Right lobe of liver (tissue), 6 donors: ENCODE measurements around the gene MAP7. TPM values are rescaled to one million over a fixed set of nuclear protein-coding genes. Genes with fewer than 3 reads are reported as not detected.

ENCODE experiments used
- ATAC-seq, 4 donors: fragments of 200-7000 bp; cut with Tn5 transposase; one replicate each; pipeline ENCODE4 v1.9.1; 2020; ENCODE audit warnings: mild to moderate bottlenecking in 4 of 4, moderate library complexity in 4 of 4
- DNase-seq, 3 donors: peaks; one replicate each; pipeline ENCODE4 v3.0.0-alpha.2; 2020
- H3K27ac ChIP-seq, 3 donors: fragments of 200-600 bp; one replicate each; pipeline ENCODE4 v1.8.0; 2022
- H3K27me3 ChIP-seq, 2 donors: fragments of 200-600 bp; one replicate each; pipeline ENCODE4 v1.8.0; 2022
- H3K36me3 ChIP-seq, 4 donors: fragments of 200-600 bp; sonication (generic) in 1 of 4; one replicate each; pipeline versions ENCODE4 v1.5.1 to v1.8.0; 2017 to 2022; ENCODE audit warnings: control low read depth in 1 of 4
- H3K4me1 ChIP-seq, 4 donors: fragments of 200-600 bp; sonication (generic) in 1 of 4; one replicate each; pipeline versions ENCODE4 v1.5.1 to v1.8.0; 2017 to 2022; ENCODE audit warnings: control low read depth in 1 of 4
- H3K4me3 ChIP-seq, 3 donors: fragments of 200-600 bp; one replicate each; pipeline ENCODE4 v1.8.0; 2022
- H3K9me3 ChIP-seq, 4 donors: fragments of 200-600 bp; sonication (generic) in 1 of 4; one replicate each; pipeline versions ENCODE4 v1.5.1 to v1.8.0; 2017 to 2022; ENCODE audit warnings: control low read depth in 1 of 4
- POLR2A ChIP-seq: fragments of 450-650 bp; IDR thresholded peaks from one replicate; pipeline ENCODE4 v1.6.1; 2017; ENCODE audit warnings: antibody characterized with exemption, mild to moderate bottlenecking
- WGBS: methylation state at CpG from one replicate; pipeline ENCODE4 v1.1.6; 2018; ENCODE audit warnings: low coverage, low lambda C conversion rate; ENCODE audit not compliant: insufficient coverage; ENCODE audit errors: missing lambda C conversion rate; 5-methylcytosine and 5-hydroxymethylcytosine counted together
- intact Hi-C, 2 donors: fragments of 100-400 bp; cut with DNase I; formaldehyde crosslinking; loops; one replicate each; pipeline versions ENCODE4 v1.11.2 to v1.14.1; 2022
- total RNA-seq, 6 experiments: library from RNA; depleted of rRNA in 2 of 6; stranded (reverse); fragments of >200 nt in 2 of 6; fragmentation: NEBNext Ultra II Directional in 3 of 6; extraction: Animal tissue kit (Norgen Biotek cat#: 25700) in 3 of 6; gene quantifications; one replicate each; pipeline versions ENCODE4 v1.1.0 to v1.2.4, GENCODE V29; 2016 to 2023
- TF ChIP-seq, protein P1 (sequence below), 4 donors: fragments of 200-600 bp in 3 of 4; fragments of 450-650 bp in 1 of 4; IDR thresholded peaks; one replicate each; pipeline versions ENCODE4 v1.5.1 to v1.8.0; 2016 to 2022; ENCODE audit warnings: antibody characterized with exemption in 4 of 4, mild to moderate bottlenecking in 2 of 4
- donor health status: DM: no; HTN: yes; CAD: no.
- donor health status: DM: no; HTN: no; CAD: no.
- donor health status: DM: no; HTN: no; CAD: no.
- donor health status: DM: no; HTN: yes; CAD: no.
- donor health status: DM: no; HTN: yes; CAD: no.

The MAP7 gene
- total RNA-seq, 6 experiments from 2014 or later = 14.8 to 20.9 (median 17.9) TPM

DNA sequence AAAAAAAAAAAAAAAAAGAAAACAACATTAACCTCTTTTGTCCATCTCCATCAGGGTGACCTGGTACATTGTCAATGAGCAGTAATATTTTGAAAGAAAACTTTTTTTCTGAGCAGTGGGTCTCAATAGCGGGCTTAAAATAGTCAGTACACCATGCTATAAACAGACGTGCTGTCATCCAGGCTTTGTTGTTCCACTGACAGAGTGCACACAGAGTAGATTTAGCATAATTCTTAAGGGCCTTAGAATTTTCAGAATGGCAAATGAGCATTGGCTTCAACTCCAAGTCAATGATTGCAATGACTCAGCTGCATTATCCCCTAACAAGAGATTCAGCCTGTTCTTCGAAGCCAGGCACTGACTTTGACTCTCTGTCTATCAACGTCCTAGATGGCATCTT, 35.6 kb downstream of the MAP7 start:
- H3K27ac ChIP-seq = no peak overlapping the region
- no peaks in the 10 kb centered on the region for H3K9me3 ChIP-seq
- H3K27me3 ChIP-seq = no peaks in the 10 kb centered on the region
- no peak for DNase-seq
- H3K4me3 ChIP-seq = no peak overlapping the region
- WGBS = 88% methylated on average over 3 of the region's 4 CpGs
- H3K4me1 ChIP-seq = peaks cover 0 to 36% (median 13%) of the 10 kb centered on the region in 4 donors
- ATAC-seq = no peak
- no peak for TF ChIP-seq POLR2A
- TF ChIP-seq, protein P1, sequence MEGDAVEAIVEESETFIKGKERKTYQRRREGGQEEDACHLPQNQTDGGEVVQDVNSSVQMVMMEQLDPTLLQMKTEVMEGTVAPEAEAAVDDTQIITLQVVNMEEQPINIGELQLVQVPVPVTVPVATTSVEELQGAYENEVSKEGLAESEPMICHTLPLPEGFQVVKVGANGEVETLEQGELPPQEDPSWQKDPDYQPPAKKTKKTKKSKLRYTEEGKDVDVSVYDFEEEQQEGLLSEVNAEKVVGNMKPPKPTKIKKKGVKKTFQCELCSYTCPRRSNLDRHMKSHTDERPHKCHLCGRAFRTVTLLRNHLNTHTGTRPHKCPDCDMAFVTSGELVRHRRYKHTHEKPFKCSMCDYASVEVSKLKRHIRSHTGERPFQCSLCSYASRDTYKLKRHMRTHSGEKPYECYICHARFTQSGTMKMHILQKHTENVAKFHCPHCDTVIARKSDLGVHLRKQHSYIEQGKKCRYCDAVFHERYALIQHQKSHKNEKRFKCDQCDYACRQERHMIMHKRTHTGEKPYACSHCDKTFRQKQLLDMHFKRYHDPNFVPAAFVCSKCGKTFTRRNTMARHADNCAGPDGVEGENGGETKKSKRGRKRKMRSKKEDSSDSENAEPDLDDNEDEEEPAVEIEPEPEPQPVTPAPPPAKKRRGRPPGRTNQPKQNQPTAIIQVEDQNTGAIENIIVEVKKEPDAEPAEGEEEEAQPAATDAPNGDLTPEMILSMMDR (IDR thresholded peaks at IDR 0.05) = no peak
- intact Hi-C loops = no loop called here
- no peaks in the 10 kb centered on the region for H3K36me3 ChIP-seq

DNA sequence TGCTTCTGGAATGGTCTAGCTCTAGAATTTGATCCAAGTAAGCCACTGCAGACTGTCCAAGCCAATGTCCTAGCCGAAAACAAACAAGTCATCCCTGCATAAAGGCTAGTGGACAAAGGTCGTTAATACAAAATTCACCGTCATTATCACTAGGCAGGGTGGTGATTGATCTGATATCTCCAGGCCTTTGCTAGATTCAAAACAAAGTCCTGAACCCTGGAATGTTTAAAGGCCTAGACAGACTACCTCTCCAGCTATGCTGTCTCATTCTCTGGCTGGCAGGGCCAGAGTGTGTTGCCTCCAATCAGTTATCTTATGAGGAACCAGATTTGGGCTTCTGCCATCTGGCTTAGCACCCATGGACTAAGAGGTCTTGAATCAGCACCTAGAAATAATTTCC, 38.3 kb downstream of the MAP7 start:
- Histone ChIP-seq H3K36me3 (no peaks in the 10 kb centered on the region), H3K9me3 (no peaks in the 10 kb centered on the region), H3K4me3 (no peak overlapping the region), H3K4me1 (peaks cover 0 to 42% (median 20%) of the 10 kb centered on the region in 4 donors), H3K27ac (peak overlapping the region; percentile 59 to 92 (median 88)), H3K27me3 (no peaks in the 10 kb centered on the region)
- 35% methylated on average over 2 of the region's 3 CpGs for WGBS
- peak; percentile 61 to 88 (median 80) for DNase-seq
- TF ChIP-seq, protein P1 (IDR thresholded peaks at IDR 0.05) = no peak
- TF ChIP-seq POLR2A = peak; percentile 23
- intact Hi-C loops = no loop called here
- ATAC-seq = peak; percentile 84 to 96 (median 90)

DNA sequence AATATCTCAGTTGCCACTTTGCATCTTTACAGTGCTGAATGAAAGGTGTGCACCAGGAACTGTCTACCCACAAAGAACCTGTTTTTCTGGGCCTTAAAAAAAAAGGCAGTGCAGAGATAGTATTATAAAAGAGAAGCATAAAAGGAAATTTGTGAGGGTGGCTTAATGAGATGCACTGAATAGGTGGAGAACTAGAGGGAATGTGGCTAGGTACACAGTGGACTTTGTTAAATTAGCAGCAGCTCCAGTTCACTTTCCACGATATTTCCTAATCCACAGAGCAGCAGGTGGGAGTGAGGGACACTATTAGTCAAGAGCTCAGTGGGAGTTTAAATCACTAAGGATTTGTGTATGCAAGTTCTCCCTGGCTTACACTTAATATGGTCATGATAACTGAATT, 38.8 kb downstream of the MAP7 start:
- Histone ChIP-seq H3K4me3 (no peak overlapping the region), H3K9me3 (no peaks in the 10 kb centered on the region), H3K27ac (peak overlapping the region; percentile 59 to 92 (median 88)), H3K27me3 (no peaks in the 10 kb centered on the region), H3K4me1 (peaks cover 0 to 46% (median 21%) of the 10 kb centered on the region in 4 donors), H3K36me3 (no peaks in the 10 kb centered on the region)
- 25% methylated on average over 1 of the region's 1 CpG for WGBS
- peak; percentile 35 to 69 (median 62) for ATAC-seq
- no peak for DNase-seq
- intact Hi-C loops = no loop called here
- TF ChIP-seq POLR2A = no peak
- TF ChIP-seq, protein P1 (IDR thresholded peaks at IDR 0.05) = no peak

DNA sequence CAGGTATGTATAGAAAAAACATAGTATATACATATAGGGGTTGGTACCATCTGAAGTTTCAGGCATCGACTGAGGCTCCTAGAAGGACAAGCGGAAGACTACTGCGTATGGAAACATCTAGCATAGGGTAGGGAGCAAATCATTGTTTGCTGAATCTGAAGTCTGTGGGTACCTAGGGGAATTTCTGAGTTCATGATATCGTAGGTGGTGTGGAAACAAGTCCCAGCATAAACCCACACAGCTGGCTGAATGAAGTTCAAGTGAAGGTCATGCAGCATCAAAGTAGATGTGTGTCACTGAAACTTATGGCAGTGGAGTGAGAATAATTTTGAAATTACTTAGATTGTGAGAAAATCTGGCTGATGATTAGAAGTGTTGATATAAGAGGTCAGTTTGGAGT, 39.4 kb downstream of the MAP7 start:
- WGBS = 70% methylated on average over 4 of the region's 4 CpGs
- ATAC-seq = peak in 3 of 4 donors; percentile 16 to 46 (median 33)
- no peaks in the 10 kb centered on the region for H3K27me3 ChIP-seq
- no peaks in the 10 kb centered on the region for H3K36me3 ChIP-seq
- H3K9me3 ChIP-seq = no peaks in the 10 kb centered on the region
- no peak for TF ChIP-seq POLR2A
- TF ChIP-seq, protein P1 (IDR thresholded peaks at IDR 0.05) = no peak
- H3K4me1 ChIP-seq = peaks cover 0 to 49% (median 22%) of the 10 kb centered on the region in 4 donors
- intact Hi-C loops = no loop called here
- H3K4me3 ChIP-seq = no peak overlapping the region
- peak overlapping the region; percentile 59 to 92 (median 88) for H3K27ac ChIP-seq
- no peak for DNase-seq

DNA sequence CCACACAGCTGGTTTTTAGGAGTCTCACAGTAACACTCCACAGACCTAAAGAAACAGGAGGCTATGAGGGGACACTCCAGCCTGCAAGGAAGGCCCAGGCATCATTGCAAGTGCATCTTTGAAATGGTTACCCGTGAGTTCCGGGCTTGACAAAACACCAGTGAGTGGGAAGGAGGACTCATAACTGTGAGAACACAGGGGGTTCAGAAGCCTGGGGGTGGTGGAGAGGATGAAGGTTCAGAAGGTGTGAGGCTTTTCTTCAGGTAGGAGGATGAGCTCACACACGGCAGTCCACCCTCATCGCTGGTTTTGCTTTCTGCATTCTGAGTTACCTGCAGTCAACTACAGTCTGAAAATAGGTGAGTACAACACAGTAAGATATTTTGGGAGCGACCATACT, 39.9 kb downstream of the MAP7 start:
- DNase-seq (no peak), ATAC-seq (no peak)
- H3K36me3 ChIP-seq = no peaks in the 10 kb centered on the region
- no peaks in the 10 kb centered on the region for H3K27me3 ChIP-seq
- no peak overlapping the region for H3K4me3 ChIP-seq
- no peaks in the 10 kb centered on the region for H3K9me3 ChIP-seq
- no peak for TF ChIP-seq POLR2A
- TF ChIP-seq, protein P1 (IDR thresholded peaks at IDR 0.05) = no peak
- H3K4me1 ChIP-seq = peaks cover 0 to 49% (median 22%) of the 10 kb centered on the region in 4 donors
- 90% methylated on average over 5 of the region's 5 CpGs for WGBS
- intact Hi-C loops = no loop called here
- peak overlapping the region; percentile 59 to 92 (median 88) for H3K27ac ChIP-seq
